GM12873 (cell line): Measurements from ENCODE around the gene ABCA13.

Source experiments
- CTCF ChIP-seq: IDR thresholded peaks from 2 replicates; pipeline ENCODE4 v1.5.1; 2012; ENCODE audit warnings: low read depth, mild to moderate bottlenecking, moderate library complexity, low read length, control low read depth; ENCODE audit not compliant: insufficient read depth; ENCODE audit errors: missing control alignments

Gene ABCA13

DNA sequence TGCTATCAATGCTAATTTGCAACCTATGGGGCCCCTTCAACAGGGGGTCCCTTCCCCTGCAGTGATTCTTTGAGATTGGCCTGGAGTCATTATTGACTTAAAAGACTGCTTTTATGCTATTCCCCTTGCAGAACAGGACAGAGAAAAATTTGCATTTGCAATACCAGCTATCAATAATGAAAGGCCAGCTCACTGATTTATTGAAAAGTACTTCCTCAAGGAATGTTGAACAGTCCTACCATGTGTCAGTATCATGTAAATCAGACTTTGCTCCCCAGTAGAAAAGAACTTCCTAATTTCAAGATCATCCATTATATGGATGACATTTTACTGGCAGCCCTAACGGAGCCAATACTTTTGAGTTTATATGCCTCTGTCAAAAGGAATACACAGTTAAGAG lies 29.7 kb upstream of the ABCA13 start:
- TF ChIP-seq CTCF = no peak

- TF ChIP-seq CTCF = no peak
These were observed 26.9 kb upstream of the ABCA13 start for GRCh38 chr7:48144291-48144768.

DNA sequence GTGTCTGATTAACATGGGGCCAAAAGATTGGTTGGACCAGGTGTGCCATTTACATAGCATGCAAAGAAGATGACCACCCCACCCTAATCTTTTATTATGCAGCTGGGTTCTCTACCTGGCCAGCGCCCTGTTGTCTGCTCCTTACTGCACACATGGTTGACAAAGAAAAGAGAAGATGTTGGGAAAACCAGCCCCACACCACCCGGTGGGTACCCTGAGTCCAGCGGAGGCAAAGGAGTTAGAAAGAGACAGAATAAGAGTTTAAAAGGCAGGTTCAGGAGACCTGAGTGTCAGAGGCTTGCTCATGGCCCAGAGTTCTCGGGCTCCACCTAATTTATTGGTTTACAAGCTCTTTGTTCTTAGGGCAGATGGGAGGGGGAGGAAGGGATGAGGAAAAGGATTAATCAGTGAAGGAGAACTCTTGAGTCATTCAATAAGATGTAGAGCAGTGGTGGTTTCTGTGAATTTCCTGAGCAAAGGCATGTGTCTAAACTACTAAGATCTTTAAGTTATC lies 24.1 kb upstream of the ABCA13 start:
- no peak for TF ChIP-seq CTCF

GRCh38 chr7:48148311-48148710 lies 22.9 kb upstream of the ABCA13 start:
- no peak for TF ChIP-seq CTCF

GRCh38 chr7:48149058-48149457 lies 22.2 kb upstream of the ABCA13 start:
- TF ChIP-seq CTCF = no peak

DNA sequence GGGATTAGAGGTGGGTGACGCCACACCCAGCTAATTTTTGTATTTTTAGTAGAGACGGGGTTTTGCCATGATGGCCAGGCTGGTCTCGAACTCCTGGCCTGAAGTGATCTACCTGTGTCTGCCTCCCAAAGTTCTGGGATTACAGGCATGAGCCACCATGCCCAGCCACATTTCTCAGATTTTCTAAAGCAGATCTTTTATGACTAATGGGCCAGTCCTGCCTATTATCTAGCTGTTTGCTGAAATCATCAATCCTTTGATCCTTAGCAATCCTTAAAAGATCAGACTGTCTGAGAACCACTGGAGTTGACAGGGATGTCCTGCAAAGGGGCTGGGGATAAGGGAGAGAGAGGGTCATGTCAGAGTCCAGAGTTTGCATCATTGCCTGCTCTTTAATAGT lies 21.2 kb upstream of the ABCA13 start:
- TF ChIP-seq CTCF = no peak

GRCh38 chr7:48154792-48155413 lies 16.4 kb upstream of the ABCA13 start:
- TF ChIP-seq CTCF = peak; percentile 71
